ENCODE data around the gene CHID1.
A peak's percentile ranks its signal among the peaks of the same experiment; 100 is the strongest.

CHID1 gene

GRCh38 chr11:833849-834311, 76.7 kb downstream of the CHID1 start:
- TF ChIP-seq CTCF (IDR thresholded peaks at IDR 0.05; ENCODE audit: low read depth, low read length) = no peak
- H3K27ac ChIP-seq = peak overlapping the region; percentile 96
- no peak for DNase-seq
- peaks cover 50% of the 10 kb centered on the region for H3K36me3 ChIP-seq
- H3K4me3 ChIP-seq (ENCODE audit: low read depth, low read length) = peak overlapping the region; percentile 51
- H3K27me3 ChIP-seq (ENCODE audit: insufficient read depth, low read depth, severe bottlenecking) = no peaks in the 10 kb centered on the region
- no peaks in the 10 kb centered on the region for H3K9me3 ChIP-seq (ENCODE audit: severe bottlenecking)

GRCh38 chr11:833114-833791, 77.4 kb downstream of the CHID1 start:
- Histone ChIP-seq H3K36me3 (peaks cover 44% of the 10 kb centered on the region), H3K27me3 (ENCODE audit: insufficient read depth, low read depth, severe bottlenecking) (no peaks in the 10 kb centered on the region), H3K4me3 (ENCODE audit: low read depth, low read length) (peak overlapping the region; percentile 51), H3K9me3 (ENCODE audit: severe bottlenecking) (no peaks in the 10 kb centered on the region), H3K27ac (peak overlapping the region; percentile 96)
- no peak for DNase-seq
- TF ChIP-seq CTCF (IDR thresholded peaks at IDR 0.05; ENCODE audit: low read depth, low read length) = no peak

GRCh38 chr11:832529-833113, 78.0 kb downstream of the CHID1 start, which contains the start of gene CD151:
Gene CD151 (plus strand): TSS chr11:832952. CDS start chr11:836070, 3,118 bp downstream.
- no peak for TF ChIP-seq CTCF (IDR thresholded peaks at IDR 0.05; ENCODE audit: low read depth, low read length)
- Histone ChIP-seq H3K36me3 (peaks cover 39% of the 10 kb centered on the region), H3K27me3 (ENCODE audit: insufficient read depth, low read depth, severe bottlenecking) (no peaks in the 10 kb centered on the region), H3K27ac (peak within 1 kb of the TSS; percentile 96), H3K9me3 (ENCODE audit: severe bottlenecking) (no peaks in the 10 kb centered on the region), H3K4me3 (ENCODE audit: low read depth, low read length) (peak within 1 kb of the TSS; percentile 52)
- DNase-seq = peak; percentile 65

GRCh38 chr11:831961-832528, 78.6 kb downstream of the CHID1 start:
- H3K4me3 ChIP-seq (ENCODE audit: low read depth, low read length) = peak overlapping the region; percentile 52
- no peaks in the 10 kb centered on the region for H3K27me3 ChIP-seq (ENCODE audit: insufficient read depth, low read depth, severe bottlenecking)
- TF ChIP-seq CTCF (IDR thresholded peaks at IDR 0.05; ENCODE audit: low read depth, low read length) = no peak
- H3K27ac ChIP-seq = peak overlapping the region; percentile 80
- peaks cover 33% of the 10 kb centered on the region for H3K36me3 ChIP-seq
- no peaks in the 10 kb centered on the region for H3K9me3 ChIP-seq (ENCODE audit: severe bottlenecking)
- no peak for DNase-seq

GRCh38 chr11:831118-831864, 79.3 kb downstream of the CHID1 start:
- Histone ChIP-seq H3K9me3 (ENCODE audit: severe bottlenecking) (no peaks in the 10 kb centered on the region), H3K4me3 (ENCODE audit: low read depth, low read length) (peak overlapping the region; percentile 51), H3K27ac (peak overlapping the region; percentile 80; the same call in 1 of the 2 replicates), H3K36me3 (peaks cover 26% of the 10 kb centered on the region), H3K27me3 (ENCODE audit: insufficient read depth, low read depth, severe bottlenecking) (no peaks in the 10 kb centered on the region)
- DNase-seq = no peak
- no peak for TF ChIP-seq CTCF (IDR thresholded peaks at IDR 0.05; ENCODE audit: low read depth, low read length)

Data from WERI-Rb-1 (cell line).